Spleen (tissue), 11 donors: ENCODE measurements around the gene SH3BP1. TPM values are rescaled to one million over a fixed set of nuclear protein-coding genes. Genes with fewer than 3 reads are reported as not detected.
A peak's percentile ranks its signal among the peaks of the same experiment; 100 is the strongest.

Experiments used
- DNase-seq: peaks from one replicate; pipeline ENCODE4 v3.0.0-alpha.2; 2020
- H3K27ac ChIP-seq, 8 donors: fragments of 200-600 bp; sonication (generic) in 7 of 8; 1 replicate in 4 of 8; 2 replicates in 4 of 8; pipeline versions ENCODE4 v1.5.0 to v1.8.0; 2016 to 2021; ENCODE audit warnings: inconsistent platforms in 4 of 8, mild to moderate bottlenecking in 4 of 8, moderate library complexity in 1 of 8
- H3K27me3 ChIP-seq, 7 donors: fragments of 200-600 bp; sonication (generic) in 6 of 7; replicated peaks in 1 of 7; 1 replicate in 4 of 7; 2 replicates in 3 of 7; pipeline versions ENCODE4 v1.5.0 to v1.8.0; 2016 to 2021; ENCODE audit warnings: inconsistent platforms in 3 of 7, mild to moderate bottlenecking in 1 of 7
- H3K36me3 ChIP-seq, 6 donors: fragments of 200-600 bp; sonication (generic) in 5 of 6; 1 replicate in 4 of 6; 2 replicates in 2 of 6; pipeline versions ENCODE4 v1.5.0 to v1.8.0; 2016 to 2021; ENCODE audit warnings: inconsistent platforms in 2 of 6
- H3K4me1 ChIP-seq, 6 donors: fragments of 200-600 bp; sonication (generic) in 5 of 6; 1 replicate in 3 of 6; 2 replicates in 3 of 6; pipeline versions ENCODE4 v1.5.0 to v1.8.0; 2016 to 2021; ENCODE audit warnings: inconsistent platforms in 3 of 6
- H3K4me3 ChIP-seq, 8 donors: fragments of 200-600 bp; sonication (generic) in 7 of 8; 1 replicate in 4 of 8; 2 replicates in 4 of 8; pipeline versions ENCODE4 v1.5.0 to v1.8.0; 2016 to 2021; ENCODE audit warnings: inconsistent platforms in 4 of 8, mild to moderate bottlenecking in 4 of 8, moderate library complexity in 2 of 8
- H3K9me3 ChIP-seq, 8 donors: fragments of 200-600 bp; sonication (generic) in 7 of 8; 1 replicate in 4 of 8; 2 replicates in 4 of 8; pipeline versions ENCODE4 v1.5.0 to v1.8.0; 2016 to 2021; ENCODE audit warnings: inconsistent platforms in 4 of 8
- CTCF ChIP-seq, 11 experiments: fragments of 200-600 bp in 7 of 11; fragments of 450-650 bp in 4 of 11; sonication (generic) in 4 of 11; IDR thresholded peaks in 8 of 11; conservative IDR thresholded peaks in 3 of 11; 1 replicate in 7 of 11; 2 replicates in 4 of 11; pipeline versions ENCODE4 v1.4.0 to v1.8.0; 2016 to 2021; ENCODE audit warnings: antibody characterized with exemption in 11 of 11, inconsistent platforms in 4 of 11, mild to moderate bottlenecking in 1 of 11
- POLR2A ChIP-seq, 3 donors: fragments of 450-650 bp; IDR thresholded peaks; one replicate each; pipeline ENCODE4 v1.5.1; 2017; ENCODE audit warnings: antibody characterized with exemption in 3 of 3, mild to moderate bottlenecking in 1 of 3
- POLR2AphosphoS5 ChIP-seq, 3 donors: sonication (generic); formaldehyde crosslinking; IDR thresholded peaks; one replicate each; pipeline ENCODE4 v1.5.1; 2017; ENCODE audit warnings: antibody characterized with exemption in 3 of 3
- WGBS, 5 donors: extraction: QIAGEN DNeasy Blood & Tissue Kit in 3 of 5; methylation state at CpG; one replicate each; pipeline versions ENCODE4 v1.1.5 to v1.1.7; 2013 to 2018; 5-methylcytosine and 5-hydroxymethylcytosine counted together
- intact Hi-C: fragments of 100-400 bp; cut with DNase I; formaldehyde crosslinking; loops from one replicate; pipeline ENCODE4 v1.15.0; 2023; ENCODE audit warnings: low total_unique reads
- polyA plus RNA-seq, 3 donors: library from polyadenylated mRNA; stranded (reverse); fragments of 200-250 nt; gene quantifications; one replicate each; pipeline ENCODE4 v1.2.1, GENCODE V29; 2013
- total RNA-seq, 7 donors: library from RNA; depleted of rRNA in 3 of 7; stranded (reverse); fragments of >200 nt in 3 of 7; fragmentation: NEBNext Ultra II Directional in 4 of 7; extraction: Animal tissue kit (Norgen Biotek cat#: 25700) in 4 of 7; gene quantifications; one replicate each; pipeline versions ENCODE4 v1.1.0 to v1.2.1, GENCODE V29; 2016 to 2021
- donor health status: healthy with polysubstance abuse.
- donor health status: DM: no; HTN: no; CAD: no; lungs with moderate emphysema.
- donor health status: DM: no; HTN: no; CAD: no.
- donor health status: Bipolar disorder and iron deficiency.
- donor health status: healthy.
- donor health status: DM: no; HTN: no; CAD: no.
- donor health status: DM: yes; HTN: yes; CAD: no.

SH3BP1 gene
- total and polyA plus RNA-seq, 10 donors, result 17.7 to 78.9 (median 57.2) TPM

- peaks cover 0 to 33% (median 17%) of the 10 kb centered on the region in 6 donors for H3K36me3 ChIP-seq
- TF ChIP-seq CTCF (IDR thresholded peaks at IDR 0.05 in 8 of 11, conservative IDR thresholded peaks at IDR 0.05 in 3 of 11), result no peak
- TF ChIP-seq POLR2A (IDR thresholded peaks at IDR 0.05), result no peak
- no peak for TF ChIP-seq POLR2AphosphoS5 (IDR thresholded peaks at IDR 0.05)
- 84 to 91% (median 86%) methylated on average over 16 of the region's 16 CpGs for WGBS, 5 donors
- H3K27me3 ChIP-seq, result no peaks in the 10 kb centered on the region
- no peak overlapping the region for H3K27ac ChIP-seq
- no peak for DNase-seq
- no peak overlapping the region for H3K4me3 ChIP-seq
- intact Hi-C loops, result no loop called here
- no peaks in the 10 kb centered on the region for H3K9me3 ChIP-seq
- peaks cover 13 to 41% (median 31%) of the 10 kb centered on the region in 6 donors for H3K4me1 ChIP-seq
Observed at GRCh38 chr22:37664249-37665101, 25.0 kb downstream of the SH3BP1 start.

- H3K36me3 ChIP-seq, result peaks cover 0 to 33% (median 17%) of the 10 kb centered on the region in 6 donors
- TF ChIP-seq POLR2AphosphoS5 (IDR thresholded peaks at IDR 0.05), result peak in 1 of 3 donors; percentile 61
- no peak for TF ChIP-seq CTCF (IDR thresholded peaks at IDR 0.05 in 8 of 11, conservative IDR thresholded peaks at IDR 0.05 in 3 of 11)
- TF ChIP-seq POLR2A (IDR thresholded peaks at IDR 0.05), result no peak
- H3K9me3 ChIP-seq, result no peaks in the 10 kb centered on the region
- no peak overlapping the region for H3K27ac ChIP-seq
- H3K4me1 ChIP-seq, result peaks cover 5 to 31% (median 21%) of the 10 kb centered on the region in 6 donors
- no peaks in the 10 kb centered on the region for H3K27me3 ChIP-seq
- H3K4me3 ChIP-seq, result no peak overlapping the region
- peak; percentile 74 for DNase-seq
- 94 to 100% (median 97%) methylated on average over 1 to 24 of the region's 24 CpGs for WGBS, 5 donors
- intact Hi-C loops, result no loop called here
Observed at GRCh38 chr22:37665487-37665886, 26.0 kb downstream of the SH3BP1 start.

- Histone ChIP-seq H3K4me3 (no peak overlapping the region), H3K36me3 (peaks cover 0 to 33% (median 17%) of the 10 kb centered on the region in 6 donors), H3K27me3 (no peaks in the 10 kb centered on the region), H3K27ac (no peak overlapping the region), H3K4me1 (peaks cover 2 to 30% (median 24%) of the 10 kb centered on the region in 6 donors), H3K9me3 (no peaks in the 10 kb centered on the region)
- no peak for TF ChIP-seq POLR2AphosphoS5 (IDR thresholded peaks at IDR 0.05)
- no peak for TF ChIP-seq POLR2A (IDR thresholded peaks at IDR 0.05)
- WGBS, 5 donors, result 76 to 90% (median 80%) methylated on average over 6 of the region's 6 CpGs
- no peak for DNase-seq
- intact Hi-C loops, result no loop called here
Observed at GRCh38 chr22:37669586-37669985, 30.1 kb downstream of the SH3BP1 start.

GRCh38 chr22:37672206-37672919, 32.9 kb downstream of the SH3BP1 start:
- peaks cover 23 to 58% (median 52%) of the 10 kb centered on the region in 6 donors for H3K4me1 ChIP-seq
- no peaks in the 10 kb centered on the region for H3K27me3 ChIP-seq
- peak in 1 of 11 experiments; percentile 6 for TF ChIP-seq CTCF (IDR thresholded peaks at IDR 0.05 in 8 of 11, conservative IDR thresholded peaks at IDR 0.05 in 3 of 11)
- no peak for TF ChIP-seq POLR2A (IDR thresholded peaks at IDR 0.05)
- TF ChIP-seq POLR2AphosphoS5 (IDR thresholded peaks at IDR 0.05), result peak in 1 of 3 donors; percentile 44
- intact Hi-C loops, result no loop called here
- DNase-seq, result no peak
- 42 to 58% (median 48%) methylated on average over 15 of the region's 15 CpGs for WGBS, 5 donors
- no peak overlapping the region for H3K4me3 ChIP-seq
- no peaks in the 10 kb centered on the region for H3K9me3 ChIP-seq
- peaks cover 0 to 5% (median 0%) of the 10 kb centered on the region in 6 donors for H3K36me3 ChIP-seq
- peak overlapping the region in 5 of 8 donors; percentile 18 to 97 (median 68) for H3K27ac ChIP-seq
